ENCODE results near the gene CCDC85B. TPM values are rescaled to one million over a fixed set of nuclear protein-coding genes. Genes with fewer than 3 reads are reported as not detected.

CCDC85B gene
- total RNA-seq = 10 to 100 TPM; 68.8 to 72.4 TPM

DNA sequence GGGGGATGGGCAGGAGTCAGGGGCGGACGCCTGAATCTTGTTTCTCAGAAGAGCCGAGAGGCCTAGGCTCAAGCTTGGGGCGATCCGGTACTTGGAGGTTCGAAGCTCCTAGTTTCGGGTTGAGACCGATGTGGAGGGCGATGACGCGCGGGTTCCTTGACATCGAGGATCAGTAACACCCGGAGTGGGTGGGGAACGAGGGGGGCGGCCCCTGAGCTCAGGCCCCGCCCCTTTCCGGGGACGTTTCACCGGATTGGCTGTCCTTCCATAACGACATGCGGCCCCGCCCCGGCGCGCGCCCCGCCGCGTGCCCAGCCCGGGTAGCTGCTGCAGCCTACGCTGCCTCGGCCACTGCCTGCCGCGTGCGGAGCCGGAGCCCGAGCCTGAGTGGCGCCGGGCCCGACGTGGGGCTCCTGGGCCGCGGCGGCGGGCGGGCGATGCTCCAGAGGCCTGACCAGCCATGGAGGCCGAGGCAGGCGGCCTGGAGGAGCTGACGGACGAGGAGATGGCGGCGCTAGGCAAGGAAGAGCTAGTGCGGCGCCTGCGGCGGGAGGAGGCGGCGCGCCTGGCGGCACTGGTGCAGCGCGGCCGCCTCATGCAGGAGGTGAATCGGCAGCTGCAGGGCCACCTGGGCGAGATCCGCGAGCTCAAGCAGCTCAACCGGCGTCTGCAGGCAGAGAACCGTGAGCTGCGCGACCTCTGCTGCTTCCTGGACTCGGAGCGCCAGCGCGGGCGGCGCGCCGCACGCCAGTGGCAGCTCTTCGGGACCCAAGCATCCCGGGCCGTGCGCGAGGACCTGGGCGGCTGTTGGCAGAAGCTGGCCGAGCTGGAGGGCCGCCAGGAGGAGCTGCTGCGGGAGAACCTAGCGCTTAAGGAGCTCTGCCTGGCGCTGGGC, at the start of gene CCDC85B:
Gene CCDC85B (plus strand): TSS at position 350 of the 895 bp plus-strand sequence. CDS start 111 bp downstream, at position 461.
- Mint-ChIP-seq H3K27ac (peak within 1 kb of the TSS; percentile 91), H3K4me3 (peak within 1 kb of the TSS; percentile 94), H3K9me3 (no peaks in the 10 kb centered on the region), H3K36me3 (ENCODE audit: low read depth) (peaks cover 40% of the 10 kb centered on the region), H3K4me1 (ENCODE audit: low read depth) (peaks cover 50% of the 10 kb centered on the region), H3K27me3 (no peaks in the 10 kb centered on the region)
- TF ChIP-seq, protein P1, sequence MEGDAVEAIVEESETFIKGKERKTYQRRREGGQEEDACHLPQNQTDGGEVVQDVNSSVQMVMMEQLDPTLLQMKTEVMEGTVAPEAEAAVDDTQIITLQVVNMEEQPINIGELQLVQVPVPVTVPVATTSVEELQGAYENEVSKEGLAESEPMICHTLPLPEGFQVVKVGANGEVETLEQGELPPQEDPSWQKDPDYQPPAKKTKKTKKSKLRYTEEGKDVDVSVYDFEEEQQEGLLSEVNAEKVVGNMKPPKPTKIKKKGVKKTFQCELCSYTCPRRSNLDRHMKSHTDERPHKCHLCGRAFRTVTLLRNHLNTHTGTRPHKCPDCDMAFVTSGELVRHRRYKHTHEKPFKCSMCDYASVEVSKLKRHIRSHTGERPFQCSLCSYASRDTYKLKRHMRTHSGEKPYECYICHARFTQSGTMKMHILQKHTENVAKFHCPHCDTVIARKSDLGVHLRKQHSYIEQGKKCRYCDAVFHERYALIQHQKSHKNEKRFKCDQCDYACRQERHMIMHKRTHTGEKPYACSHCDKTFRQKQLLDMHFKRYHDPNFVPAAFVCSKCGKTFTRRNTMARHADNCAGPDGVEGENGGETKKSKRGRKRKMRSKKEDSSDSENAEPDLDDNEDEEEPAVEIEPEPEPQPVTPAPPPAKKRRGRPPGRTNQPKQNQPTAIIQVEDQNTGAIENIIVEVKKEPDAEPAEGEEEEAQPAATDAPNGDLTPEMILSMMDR (IDR thresholded peaks at IDR 0.05) = no peak
- intact Hi-C loops (cut with micrococcal nuclease) = loop anchor here (10.0 kb wide), 1 partner anchor 74 kb away; the partner anchor contains the start of gene SART1
- peak; percentile 64 for ATAC-seq
- DNase-seq = peak; percentile 100
- ChIA-PET CTCF (interaction anchor here (0.9 to 10.5 kb wide), 32 partner anchors 7 to 275 kb away, joined by 3 to 283 read pairs (median 8); partner anchors contain the start of genes AP5B1, BANF1, C11orf68 and CFL1), POLR2A (interaction anchor here (0.6 to 28.1 kb wide), 34 partner anchors 9 to 427 kb away, joined by 3 to 560 read pairs (median 4); partner anchors contain the start of genes BANF1, C11orf68, CFL1 and CTSW)

DNA sequence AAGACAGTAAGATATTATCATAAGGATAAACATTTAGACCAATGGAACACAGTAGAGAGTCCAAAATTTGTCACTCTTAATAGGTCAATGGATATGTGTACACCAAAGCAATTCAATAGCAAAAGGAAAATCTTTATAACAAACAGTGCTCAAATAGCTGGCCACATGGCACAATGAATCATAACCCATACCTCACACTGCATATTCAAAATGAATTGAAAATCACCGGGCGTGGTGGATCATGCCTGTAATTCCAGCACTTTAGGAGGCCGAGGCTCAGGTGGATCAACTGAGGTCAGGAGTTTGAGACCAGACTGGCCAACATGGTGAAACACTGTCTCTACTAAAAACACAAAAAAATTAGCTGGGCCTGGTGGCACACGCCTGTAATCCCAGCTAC, 48.3 kb upstream of the CCDC85B start:
- no peaks in the 10 kb centered on the region for H3K4me1 Mint-ChIP-seq (ENCODE audit: low read depth)
- DNase-seq = no peak
- intact Hi-C loops (cut with micrococcal nuclease) = no loop called here
- ChIA-PET POLR2A (no interaction called here), CTCF (no interaction called here)
- no peak for ATAC-seq
- no peaks in the 10 kb centered on the region for H3K9me3 Mint-ChIP-seq
- no peak overlapping the region for H3K4me3 Mint-ChIP-seq
- H3K27me3 Mint-ChIP-seq = no peaks in the 10 kb centered on the region
- TF ChIP-seq, protein P1 (IDR thresholded peaks at IDR 0.05) = no peak
- H3K36me3 Mint-ChIP-seq (ENCODE audit: low read depth) = no peaks in the 10 kb centered on the region
- no peak overlapping the region for H3K27ac Mint-ChIP-seq

DNA sequence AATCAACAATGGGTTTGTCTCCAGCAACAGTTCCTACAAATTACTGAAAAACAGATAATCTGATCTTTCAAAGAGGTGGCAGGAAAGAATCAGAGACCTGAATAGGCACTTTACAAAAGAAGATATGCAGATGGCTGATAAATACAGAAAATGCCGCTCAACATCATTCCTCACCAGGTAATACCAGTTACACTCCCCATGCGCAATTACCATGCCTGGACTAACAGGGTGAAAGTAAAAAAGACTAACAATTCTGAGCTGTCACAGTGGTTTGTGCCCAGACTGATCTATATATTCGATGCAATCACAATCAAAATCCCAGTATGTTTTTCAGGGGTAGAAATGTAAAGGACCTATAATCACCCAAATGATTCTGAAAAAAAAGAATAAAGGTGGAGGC, 46.7 kb upstream of the CCDC85B start:
- ChIA-PET POLR2A (interaction anchor here (0.7 to 1.0 kb wide), 3 partner anchors 8 to 64 kb away, joined by 3 to 9 read pairs (median 3); no protein-coding TSS in a partner anchor), CTCF (interaction anchor here (0.7 to 2.0 kb wide), 6 partner anchors 7 to 132 kb away, joined by 3 to 4 read pairs (median 4); partner anchors contain the start of genes AP5B1, FIBP and KAT5)
- intact Hi-C loops (cut with micrococcal nuclease) = no loop called here
- Mint-ChIP-seq H3K4me3 (no peak overlapping the region), H3K4me1 (ENCODE audit: low read depth) (no peaks in the 10 kb centered on the region), H3K36me3 (ENCODE audit: low read depth) (no peaks in the 10 kb centered on the region), H3K9me3 (no peaks in the 10 kb centered on the region), H3K27ac (no peak overlapping the region), H3K27me3 (no peaks in the 10 kb centered on the region)
- DNase-seq = no peak
- TF ChIP-seq, protein P1 (IDR thresholded peaks at IDR 0.05) = no peak
- ATAC-seq = no peak

DNA sequence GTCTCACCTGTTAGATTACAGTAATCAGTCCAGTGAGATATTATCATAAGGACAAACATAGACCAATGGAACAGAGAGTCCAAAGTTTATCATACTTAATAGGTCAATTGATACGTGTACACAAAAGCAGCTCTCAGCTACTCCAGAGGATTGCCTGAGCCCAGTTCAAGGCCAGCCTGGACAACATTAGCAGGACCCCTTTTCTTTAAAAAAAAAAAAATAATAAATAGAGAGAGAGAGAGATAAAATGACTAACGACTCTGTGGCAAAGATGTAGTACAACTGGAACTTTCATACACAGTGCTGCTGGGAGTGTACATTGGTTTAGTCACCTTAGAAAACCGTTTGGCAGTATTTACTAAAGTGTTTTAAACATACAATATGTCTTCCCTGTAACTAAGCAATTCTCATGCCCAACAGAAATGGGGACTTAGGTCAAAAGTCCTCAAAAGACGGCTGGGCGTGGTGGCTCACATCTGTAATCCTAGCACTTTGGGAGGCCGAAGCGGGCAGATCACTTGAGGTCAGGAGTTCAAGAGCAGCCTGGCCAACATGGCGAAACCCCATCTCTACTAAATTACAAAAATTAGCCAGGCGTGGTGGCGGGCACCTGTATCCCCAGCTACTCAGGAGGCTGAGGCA, 46.1 kb upstream of the CCDC85B start:
- TF ChIP-seq, protein P1 (IDR thresholded peaks at IDR 0.05) = no peak
- H3K27me3 Mint-ChIP-seq = no peaks in the 10 kb centered on the region
- no peak for DNase-seq
- no peaks in the 10 kb centered on the region for H3K4me1 Mint-ChIP-seq (ENCODE audit: low read depth)
- ChIA-PET POLR2A (interaction anchor here (0.8 to 0.9 kb wide), 2 partner anchors 16 to 247 kb away, joined by 3 read pairs; no protein-coding TSS in a partner anchor), CTCF (interaction anchor here (0.7 to 2.0 kb wide), 3 partner anchors 40 to 133 kb away, joined by 3 to 4 read pairs (median 4); partner anchors contain the start of genes AP5B1 and KAT5)
- intact Hi-C loops (cut with micrococcal nuclease) = no loop called here
- ATAC-seq = no peak
- H3K9me3 Mint-ChIP-seq = no peaks in the 10 kb centered on the region
- H3K36me3 Mint-ChIP-seq (ENCODE audit: low read depth) = no peaks in the 10 kb centered on the region
- H3K4me3 Mint-ChIP-seq = no peak overlapping the region
- H3K27ac Mint-ChIP-seq = no peak overlapping the region

All from activated CD8-positive, alpha-beta T cell treated with anti-CD3 and anti-CD28 coated beads for 36 hours (primary cell).